CD4-positive, alpha-beta T cell treated with Interleukin-4 for 4 hours (primary cell): ENCODE measurements around the gene SNX13.

ENCODE experiments used
- DNase-seq: peaks from one replicate; pipeline ENCODE4 v3.0.0-alpha.2; 2020

The SNX13 gene, protein sequence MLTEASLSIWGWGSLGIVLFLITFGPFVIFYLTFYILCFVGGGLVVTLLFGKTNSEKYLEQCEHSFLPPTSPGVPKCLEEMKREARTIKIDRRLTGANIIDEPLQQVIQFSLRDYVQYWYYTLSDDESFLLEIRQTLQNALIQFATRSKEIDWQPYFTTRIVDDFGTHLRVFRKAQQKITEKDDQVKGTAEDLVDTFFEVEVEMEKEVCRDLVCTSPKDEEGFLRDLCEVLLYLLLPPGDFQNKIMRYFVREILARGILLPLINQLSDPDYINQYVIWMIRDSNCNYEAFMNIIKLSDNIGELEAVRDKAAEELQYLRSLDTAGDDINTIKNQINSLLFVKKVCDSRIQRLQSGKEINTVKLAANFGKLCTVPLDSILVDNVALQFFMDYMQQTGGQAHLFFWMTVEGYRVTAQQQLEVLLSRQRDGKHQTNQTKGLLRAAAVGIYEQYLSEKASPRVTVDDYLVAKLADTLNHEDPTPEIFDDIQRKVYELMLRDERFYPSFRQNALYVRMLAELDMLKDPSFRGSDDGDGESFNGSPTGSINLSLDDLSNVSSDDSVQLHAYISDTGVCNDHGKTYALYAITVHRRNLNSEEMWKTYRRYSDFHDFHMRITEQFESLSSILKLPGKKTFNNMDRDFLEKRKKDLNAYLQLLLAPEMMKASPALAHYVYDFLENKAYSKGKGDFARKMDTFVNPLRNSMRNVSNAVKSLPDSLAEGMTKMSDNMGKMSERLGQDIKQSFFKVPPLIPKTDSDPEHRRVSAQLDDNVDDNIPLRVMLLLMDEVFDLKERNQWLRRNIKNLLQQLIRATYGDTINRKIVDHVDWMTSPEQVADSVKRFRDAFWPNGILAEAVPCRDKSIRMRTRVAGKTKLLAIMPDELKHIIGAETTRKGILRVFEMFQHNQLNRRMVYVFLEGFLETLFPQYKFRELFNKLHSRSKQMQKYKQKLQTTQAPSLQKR

DNA sequence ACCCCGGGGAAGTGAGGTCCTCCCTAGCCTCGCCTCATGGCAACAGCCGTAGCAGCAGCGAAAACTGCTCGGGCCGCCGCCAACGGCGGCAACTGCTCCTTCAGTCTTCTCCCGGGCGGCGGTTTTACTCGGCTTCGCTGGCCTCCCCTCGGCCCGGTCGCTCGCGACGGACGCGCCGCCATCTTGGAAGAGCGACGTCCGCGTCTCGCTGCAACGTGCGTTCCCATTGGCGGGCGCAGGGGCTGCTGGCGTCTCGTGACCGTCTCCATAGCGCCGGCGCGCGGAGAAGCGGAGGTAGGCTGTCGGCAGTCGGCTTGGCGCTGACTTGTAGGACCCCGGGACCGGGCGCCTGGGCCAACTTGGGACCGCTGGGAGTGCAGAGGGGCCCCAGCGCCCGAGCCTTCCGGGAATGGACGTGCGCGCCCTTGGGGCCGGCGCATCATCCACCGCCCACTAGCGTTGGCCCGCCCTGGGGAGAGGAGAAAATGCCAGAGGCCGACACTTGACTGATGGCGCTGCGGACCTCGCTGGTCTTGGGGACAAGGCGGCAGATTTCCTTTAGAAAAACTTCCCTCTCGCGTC lies at the start of gene SNX13:
Gene SNX13 (minus strand): TSS at position 193 of the 582 bp plus-strand sequence. CDS start 199 bp downstream, outside the sequence.
- DNase-seq = peak; percentile 87

DNA sequence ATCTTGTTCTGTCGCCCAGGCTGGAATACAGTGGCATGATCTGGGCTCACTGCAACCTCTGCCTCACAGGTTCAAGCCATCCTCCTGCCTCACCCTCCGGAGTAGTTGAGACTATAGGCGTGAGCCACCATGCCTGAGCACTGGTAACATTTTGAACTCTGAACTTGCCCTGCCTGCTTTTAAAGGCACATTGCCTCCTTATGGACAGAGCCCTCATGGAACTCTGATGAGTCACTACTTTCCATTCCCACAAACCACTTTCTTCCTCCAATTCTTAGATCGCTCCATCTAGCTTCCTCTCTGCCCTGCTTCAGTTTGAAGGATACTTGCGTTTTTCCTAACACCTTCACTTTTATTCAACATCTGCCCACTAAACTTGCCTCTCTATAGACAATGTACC lies 49.3 kb upstream of the SNX13 start:
- DNase-seq = no peak

DNA sequence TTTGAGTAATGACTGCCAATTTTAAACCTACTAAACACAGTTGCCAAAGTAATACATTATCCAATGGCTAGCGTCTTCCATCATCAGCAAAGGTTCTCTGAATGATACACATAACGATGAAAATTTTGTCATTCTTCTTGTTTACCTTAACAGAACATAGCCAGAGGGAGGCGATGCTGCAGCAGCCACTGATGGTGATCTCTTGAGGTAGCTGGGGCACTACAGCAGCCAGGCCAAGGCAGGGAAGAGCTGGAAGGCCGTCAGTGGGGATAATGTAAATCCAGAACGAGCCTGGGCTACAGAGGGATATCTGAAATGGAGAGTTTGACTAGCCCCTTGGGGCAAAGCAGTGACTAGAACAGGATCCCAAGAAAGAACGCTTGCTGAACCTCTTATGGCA lies 48.6 kb upstream of the SNX13 start:
- no peak for DNase-seq

DNA sequence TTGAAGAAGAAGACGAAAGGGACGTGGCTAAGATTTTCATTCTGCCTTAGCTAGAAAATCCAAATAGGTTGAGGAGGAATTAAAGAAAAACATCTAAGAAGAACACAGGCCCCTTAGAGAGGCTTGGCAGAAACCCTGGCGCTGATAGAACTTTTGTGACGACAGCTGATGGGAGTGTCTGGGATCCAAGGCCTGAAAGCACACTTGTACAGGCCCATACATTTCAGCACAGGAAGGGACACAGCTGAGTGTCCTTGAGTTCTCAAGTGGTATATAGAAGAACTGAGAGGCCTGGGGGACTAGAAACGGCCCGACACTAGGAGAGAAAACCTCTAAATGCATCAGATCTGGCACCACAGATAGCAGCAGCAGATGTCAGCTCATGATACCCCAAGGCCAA lies 47.8 kb upstream of the SNX13 start:
- no peak for DNase-seq

DNA sequence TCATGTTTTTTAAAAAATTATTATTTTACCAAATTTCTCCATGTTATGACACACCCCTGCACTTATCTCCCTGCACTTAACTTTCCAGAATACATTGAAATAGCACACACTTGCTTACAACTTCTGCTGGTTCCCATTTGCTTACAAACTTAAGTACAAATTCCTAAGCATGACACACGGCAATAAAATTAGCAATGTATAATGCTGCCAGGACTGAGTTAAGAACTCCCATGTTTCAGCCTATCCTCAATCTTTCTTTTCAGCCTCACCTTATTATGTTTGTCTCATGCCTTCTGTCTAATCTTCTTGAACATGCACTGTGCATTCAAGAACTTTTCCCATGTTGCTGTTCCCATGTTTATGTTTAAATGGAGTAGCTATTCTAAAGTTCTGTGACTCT lies 46.6 kb upstream of the SNX13 start:
- DNase-seq = no peak

DNA sequence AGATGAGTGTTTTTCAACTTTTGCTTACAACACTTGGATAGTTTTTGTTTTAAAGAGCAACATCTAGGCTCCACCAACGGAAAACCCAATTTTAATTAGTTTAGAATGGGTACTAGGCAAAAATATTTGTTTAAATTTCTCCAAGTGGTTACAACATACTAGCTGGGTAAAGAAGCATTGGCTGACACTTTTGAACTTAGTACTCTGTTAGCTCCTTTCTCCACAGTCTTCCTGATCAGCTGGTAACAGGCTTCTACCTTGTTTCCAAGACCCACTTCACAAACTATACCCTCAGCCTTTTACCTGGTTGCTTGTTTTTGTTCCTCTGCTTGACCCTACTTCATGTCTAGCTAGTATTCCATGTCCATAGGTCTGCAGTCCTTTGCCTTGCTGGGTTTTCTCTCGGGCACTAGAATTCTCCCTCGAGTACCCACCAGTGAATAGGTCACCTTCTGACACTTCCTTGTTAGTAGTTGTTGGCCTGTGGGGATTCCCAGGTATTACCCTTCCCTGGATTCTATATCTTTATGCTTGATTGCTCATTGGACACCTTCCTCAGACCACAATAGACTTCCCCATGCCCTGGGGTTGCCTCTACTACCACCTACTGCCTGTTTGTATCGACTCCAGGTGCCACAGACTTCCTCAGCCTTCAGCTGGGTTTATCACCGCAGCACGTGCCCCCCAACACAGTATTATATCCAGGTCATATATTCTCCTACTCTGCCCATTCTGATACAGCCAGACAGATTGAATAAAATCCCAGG lies 45.4 kb upstream of the SNX13 start:
- DNase-seq = no peak

DNA sequence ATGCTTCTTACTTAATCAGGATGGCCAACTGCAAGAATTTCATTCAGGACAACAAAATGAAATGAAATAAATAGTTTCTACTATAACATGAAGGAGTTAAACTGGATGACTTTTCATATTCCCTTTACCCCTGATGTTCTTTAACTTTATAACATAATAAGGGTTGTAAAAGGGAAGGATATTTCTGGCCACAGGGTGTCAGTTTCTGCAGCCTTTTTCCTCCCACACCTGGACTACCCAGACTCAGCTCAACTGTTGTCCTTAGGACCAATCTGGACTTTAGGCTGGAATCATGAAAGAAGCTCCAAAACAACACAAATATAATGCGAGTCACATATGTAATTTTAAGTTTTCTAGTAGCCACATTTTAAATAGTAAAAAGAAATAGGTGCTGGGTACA lies 44.0 kb upstream of the SNX13 start:
- DNase-seq = no peak

DNA sequence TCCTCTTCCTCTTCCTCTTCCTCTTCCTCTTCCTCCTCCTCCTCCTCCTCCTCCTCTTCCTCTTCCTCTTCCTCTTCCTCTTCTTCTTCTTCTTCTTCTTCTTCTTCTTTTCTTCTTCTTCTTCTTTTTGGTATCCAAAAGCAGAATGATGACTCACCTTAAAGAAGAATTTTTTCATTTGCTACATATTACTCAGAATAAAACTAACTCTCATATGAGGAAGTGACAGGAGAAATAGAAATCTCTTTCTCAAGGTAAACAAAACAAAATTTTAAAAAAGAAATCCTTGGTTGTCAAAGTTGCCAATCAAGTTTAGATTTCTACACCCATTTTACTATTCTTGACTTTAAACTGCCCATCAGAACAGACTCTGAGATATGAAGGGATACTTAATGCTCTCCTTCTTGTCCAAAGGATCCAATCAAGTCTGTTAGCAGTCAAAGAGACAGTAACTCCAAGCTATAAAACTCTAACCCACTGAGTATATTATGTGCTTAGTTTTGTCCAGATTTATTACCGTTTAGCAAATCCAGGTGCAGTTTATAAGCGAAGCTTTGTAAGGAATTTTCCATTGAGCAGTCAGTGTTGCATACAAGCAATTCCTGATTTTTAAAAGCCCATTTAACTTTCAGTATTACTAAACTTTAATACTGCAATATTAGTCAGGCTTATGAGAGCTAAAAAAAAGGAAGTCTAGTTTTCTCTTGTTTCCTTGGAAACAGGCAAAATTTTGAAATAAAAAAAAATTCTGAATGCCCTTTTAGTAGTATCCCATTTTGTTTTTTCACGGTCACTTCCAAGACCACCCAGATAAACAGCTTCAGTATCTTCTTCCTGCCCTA lies 43.1 kb upstream of the SNX13 start:
- DNase-seq = no peak

DNA sequence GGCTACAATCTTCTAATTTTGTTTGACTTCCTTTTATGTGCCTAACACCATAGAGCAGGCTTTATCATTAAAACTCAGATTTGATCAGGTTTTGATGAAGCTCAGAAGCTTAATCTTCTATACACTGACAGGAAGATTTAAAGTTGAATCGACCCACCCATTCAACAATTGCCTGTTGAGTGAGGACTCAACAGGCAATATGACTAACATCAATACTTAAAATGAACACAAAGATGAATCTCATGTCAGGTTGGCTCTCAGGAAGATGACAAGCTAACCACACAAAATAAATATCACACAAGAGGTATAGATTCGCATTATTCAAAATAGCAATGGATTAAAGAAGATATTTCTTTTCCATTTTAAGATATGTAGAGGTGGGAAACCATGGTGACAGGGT lies 36.7 kb upstream of the SNX13 start:
- no peak for DNase-seq

DNA sequence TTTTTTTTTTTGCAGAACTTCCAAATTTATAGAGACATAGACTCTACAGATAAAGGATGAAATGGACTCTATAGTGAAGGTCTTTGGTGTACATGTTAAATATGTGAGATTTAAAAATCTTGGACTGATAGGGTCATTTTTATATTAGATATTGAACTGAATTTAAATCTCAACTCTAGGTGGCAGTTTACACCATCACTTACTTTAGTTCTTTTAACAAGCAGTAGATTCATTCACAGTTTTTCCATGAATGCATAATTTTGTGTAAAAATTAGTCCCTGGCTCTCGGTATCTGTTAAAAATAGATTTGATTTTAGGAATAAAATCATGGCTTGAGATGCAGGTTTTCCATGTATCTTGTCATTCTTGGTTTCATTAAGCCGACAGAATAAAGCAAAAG lies 31.1 kb upstream of the SNX13 start:
- DNase-seq = no peak

DNA sequence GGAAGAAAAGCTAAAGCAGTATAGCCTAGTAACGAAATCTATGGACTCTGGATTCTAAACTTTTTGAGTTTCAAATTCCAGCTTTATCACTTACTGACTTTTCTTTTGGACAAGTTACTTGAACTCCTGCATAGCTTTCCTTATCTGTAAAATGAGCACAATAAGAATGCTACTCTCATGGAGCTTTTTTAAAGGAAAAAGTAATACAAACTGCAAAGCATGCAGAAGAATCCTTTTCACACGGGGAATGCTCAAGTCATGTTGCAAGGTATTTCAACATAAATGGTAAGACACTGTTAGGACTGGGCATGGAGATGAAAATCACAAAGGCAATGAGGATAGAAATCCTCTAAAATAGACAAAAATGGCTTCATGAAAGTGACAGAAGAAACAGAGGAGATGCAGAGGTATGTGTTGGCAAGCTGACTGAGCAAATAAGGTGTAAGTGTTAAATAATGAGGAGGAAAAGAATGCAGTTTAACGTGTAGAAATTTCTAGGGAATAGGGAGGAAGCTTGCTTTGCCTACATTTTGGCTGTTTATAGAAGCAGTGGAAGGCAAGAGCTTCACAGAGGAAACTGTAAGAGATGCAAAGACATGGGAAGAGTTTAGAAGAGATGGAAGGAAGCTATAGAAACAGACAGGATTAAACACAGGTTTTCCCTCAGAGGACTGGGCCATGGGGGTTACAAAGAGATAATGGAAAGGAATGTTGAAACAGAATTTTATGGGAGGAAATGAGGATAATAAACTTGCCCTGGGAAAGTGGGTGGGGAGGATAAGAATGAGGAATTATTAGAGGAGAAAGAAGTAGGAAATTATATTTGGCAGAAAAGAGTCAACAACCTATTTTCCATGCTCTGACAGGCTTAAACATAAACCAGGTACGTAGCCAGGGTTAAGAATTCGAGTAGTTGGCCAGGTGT lies 28.8 kb upstream of the SNX13 start:
- no peak for DNase-seq

DNA sequence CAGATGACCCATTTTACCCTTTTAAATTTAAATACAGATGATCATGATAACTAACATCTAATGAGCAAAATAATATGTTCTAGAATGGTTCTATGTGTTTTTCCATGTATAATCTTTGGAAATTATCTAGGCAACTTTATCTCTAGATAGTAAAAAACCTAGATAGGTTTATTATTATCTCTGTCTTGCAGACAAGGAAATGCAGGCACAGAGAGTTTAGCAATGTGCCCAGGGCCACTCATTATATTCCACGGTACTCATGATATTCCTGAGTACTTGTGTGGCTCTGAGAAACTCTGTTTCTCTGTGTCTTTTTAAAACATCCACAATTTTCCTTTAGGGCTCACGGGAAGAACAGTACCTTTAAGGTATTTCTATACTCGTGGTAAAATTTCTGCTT lies 26.4 kb upstream of the SNX13 start:
- no peak for DNase-seq

DNA sequence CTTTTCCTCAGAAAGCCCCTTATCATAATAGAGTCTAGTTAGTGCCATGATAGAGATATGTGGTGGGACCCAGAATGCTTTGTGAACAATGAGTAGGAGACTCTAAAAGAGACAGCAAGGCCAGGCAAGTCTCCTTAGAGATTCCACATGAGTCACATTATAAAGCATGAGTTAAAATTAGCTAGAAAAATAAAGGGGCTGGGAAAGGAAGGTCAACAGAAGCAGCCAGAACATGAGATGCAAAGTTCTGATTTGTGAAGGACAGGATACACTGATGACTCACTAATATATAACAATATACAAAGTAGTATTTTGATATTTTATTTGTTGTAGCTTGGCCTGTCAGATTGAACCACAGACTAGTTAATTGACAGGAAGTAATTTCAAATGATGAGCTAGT lies 25.3 kb upstream of the SNX13 start:
- no peak for DNase-seq

DNA sequence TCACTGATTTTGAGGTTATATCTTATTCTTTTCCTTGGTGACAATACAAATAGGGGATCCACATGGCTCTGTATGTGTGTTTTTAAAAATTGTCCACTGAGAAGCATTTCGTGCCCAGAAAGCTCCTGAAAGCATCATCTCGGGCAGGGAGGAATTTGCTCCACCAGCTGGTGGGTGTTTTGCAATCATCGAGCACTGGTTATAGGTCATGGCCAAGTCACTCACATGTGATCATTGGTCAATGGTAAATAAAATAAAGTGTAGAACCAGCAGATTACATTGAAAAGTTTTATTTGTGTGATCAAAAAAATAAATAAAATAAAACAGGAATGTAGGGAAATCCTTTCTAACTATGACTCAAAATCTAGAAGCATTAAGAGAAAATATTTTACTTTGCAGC lies 23.0 kb upstream of the SNX13 start:
- DNase-seq = no peak

DNA sequence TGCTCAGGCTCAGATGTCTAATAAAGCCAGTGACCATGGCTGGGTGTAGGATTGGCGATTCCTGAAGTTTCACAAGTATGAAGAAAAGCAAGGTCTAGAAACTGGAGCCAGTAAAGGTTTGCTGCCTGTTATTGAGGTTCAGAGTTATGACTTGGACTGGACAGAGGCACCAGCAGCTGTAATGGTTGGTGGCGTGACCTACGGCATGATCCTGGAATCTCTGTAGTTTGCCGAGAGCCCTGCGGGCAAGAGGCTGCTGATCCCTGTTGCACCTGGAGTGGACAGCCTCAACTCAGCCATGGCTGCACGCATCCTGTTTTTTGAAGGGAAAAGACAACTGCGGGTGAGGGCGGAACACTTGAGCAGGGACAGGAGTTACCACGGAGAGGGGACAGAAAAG lies 22.4 kb upstream of the SNX13 start:
- DNase-seq = no peak

DNA sequence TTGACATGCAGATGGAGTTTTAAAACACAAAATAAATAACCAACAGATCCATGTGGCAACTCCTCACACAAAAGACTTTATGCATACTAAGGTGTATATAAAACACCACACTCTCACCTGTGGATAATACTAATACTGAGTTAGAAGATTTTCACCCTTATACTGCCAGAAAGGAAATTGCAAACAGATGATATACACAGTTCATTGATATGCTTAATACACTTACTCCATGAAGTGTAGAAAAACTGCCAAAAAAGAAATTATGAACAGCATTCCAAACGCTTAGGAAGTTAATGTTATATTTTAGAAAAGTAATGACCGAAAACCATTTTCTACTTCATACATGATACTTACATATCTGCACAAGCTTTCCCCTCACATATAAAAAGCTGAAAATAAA lies 17.6 kb upstream of the SNX13 start:
- no peak for DNase-seq

DNA sequence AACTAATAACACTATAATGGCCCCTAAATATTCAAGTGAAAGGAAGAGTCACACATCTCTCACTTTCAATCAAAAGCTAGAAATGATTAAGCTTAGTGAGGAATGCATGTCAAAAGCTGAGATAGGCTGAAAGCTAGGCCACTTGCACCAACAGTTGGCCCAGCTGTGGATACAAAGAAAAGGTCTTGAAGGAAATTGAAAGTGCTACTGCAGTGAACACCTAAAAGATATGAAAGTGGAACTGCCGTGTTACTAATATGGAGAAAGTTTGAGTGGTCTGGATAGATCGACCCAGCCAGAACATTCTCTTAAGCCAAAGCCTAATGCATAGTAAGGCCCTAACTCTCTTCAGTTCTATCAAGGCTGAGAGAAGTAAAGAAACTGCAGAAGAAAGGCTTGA lies 12.1 kb upstream of the SNX13 start:
- DNase-seq = peak; percentile 5

DNA sequence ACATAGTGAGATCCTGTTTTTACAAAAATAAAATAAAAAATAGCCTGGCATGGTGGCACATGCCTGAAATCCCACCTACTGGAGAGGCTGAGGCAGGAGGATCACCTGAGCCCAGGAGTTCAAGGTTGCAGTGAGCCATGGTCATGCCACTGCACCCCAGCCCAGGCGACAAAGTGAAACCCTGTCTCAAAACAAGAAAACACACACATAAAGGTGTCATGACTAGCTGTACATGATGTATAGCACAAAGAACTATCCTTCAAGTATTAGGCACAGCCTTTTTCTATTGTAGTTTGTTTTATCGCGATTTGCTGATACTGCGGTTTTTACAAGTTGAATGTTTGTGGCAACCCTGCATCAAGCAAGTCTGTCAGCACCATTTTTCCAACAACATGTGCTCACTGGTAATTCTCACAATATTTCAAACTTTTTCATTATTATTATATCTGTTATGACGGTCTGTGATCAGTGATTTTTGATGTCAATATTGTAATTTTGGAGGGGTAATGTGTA lies 11.5 kb upstream of the SNX13 start:
- no peak for DNase-seq

DNA sequence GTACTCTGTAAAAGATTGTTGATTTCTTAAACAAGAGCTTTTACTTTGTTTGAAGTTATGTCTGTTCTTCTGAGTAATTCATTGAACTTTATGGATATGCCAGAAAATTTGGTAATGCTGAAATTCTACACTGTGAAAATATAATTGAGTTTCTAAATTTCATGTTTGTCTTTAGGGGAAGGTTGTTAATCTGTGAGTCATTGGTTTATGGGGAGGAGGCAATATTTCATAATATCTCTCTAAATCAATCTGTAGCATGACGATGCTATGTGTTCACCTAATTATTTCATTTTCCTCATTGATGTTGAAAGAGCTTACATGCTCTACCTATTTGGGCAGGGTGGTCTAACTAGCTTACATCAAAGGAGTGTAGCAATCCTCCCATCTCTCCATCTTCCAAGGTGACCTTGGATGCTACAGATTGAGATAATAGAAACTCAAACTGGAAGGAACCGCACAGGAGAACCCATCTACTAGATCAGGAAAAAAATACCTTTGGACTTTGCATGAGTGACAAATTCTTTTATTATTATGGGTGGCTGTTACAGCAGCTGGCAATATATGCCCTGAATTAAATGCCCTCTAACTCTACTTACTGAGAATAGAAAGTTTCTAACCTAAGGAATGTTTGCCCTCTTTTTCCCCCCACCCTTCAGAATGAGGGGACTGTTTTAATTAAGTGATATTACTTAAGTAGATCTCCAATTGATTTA lies 8.4 kb upstream of the SNX13 start:
- DNase-seq = no peak

DNA sequence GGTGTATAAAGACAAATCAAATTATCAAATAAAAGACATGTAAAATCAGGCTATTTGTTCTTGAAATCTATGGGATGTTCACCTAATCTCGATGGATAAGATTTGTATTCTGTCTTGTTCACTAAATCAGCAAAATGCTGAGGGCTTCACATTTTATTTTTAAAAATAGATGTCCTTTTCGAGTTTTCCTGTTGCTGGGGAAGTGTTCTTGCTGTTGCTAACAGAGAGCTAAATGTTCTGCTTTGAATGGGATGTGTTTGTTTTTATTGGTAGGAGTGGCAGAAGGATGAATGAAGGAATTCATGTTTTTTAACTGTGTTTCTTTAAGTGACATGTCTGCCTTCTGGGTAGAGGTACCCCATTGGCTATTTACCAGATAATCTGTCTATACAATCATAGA lies 7.3 kb upstream of the SNX13 start:
- no peak for DNase-seq
